ENCODE data around the gene RBM45. TPM values are rescaled to one million over a fixed set of nuclear protein-coding genes. Genes with fewer than 3 reads are reported as not detected.

RBM45 gene
- total and polyA plus RNA-seq, 12 donors = 5.2 to 27.8 (median 12.3) TPM

GRCh38 chr2:178068823-178069454, 43.3 kb upstream of the RBM45 start:
- whole genome bisulfite sequencing, 4 donors = 65 to 80% (median 67%) methylated on average over 1 of the region's 1 CpG
- Histone ChIP-seq H3K36me3 (replicated peaks in 1 of 2) (no peaks in the 10 kb centered on the region), H3K9me3 (replicated peaks in 1 of 3) (no peaks in the 10 kb centered on the region), H3K4me1 (replicated peaks in 1 of 2) (peaks cover 3 to 9% of the 10 kb centered on the region in 2 donors), H3K4me3 (no peak overlapping the region), H3K27me3 (no peaks in the 10 kb centered on the region), H3K27ac (no peak overlapping the region)
- no peak for TF ChIP-seq CTCF (IDR thresholded peaks at IDR 0.05)
- no peak for TF ChIP-seq POLR2A (IDR thresholded peaks at IDR 0.05)
- intact Hi-C loops (cut with DNase I) = no loop called here
- DNase-seq = no peak

GRCh38 chr2:178069551-178069950, 42.7 kb upstream of the RBM45 start:
- no peak for DNase-seq
- H3K36me3 ChIP-seq (replicated peaks in 1 of 2) = no peaks in the 10 kb centered on the region
- peaks cover 3 to 9% of the 10 kb centered on the region in 2 donors for H3K4me1 ChIP-seq (replicated peaks in 1 of 2)
- no peaks in the 10 kb centered on the region for H3K27me3 ChIP-seq
- intact Hi-C loops (cut with DNase I) = no loop called here
- no peaks in the 10 kb centered on the region for H3K9me3 ChIP-seq (replicated peaks in 1 of 3)
- TF ChIP-seq POLR2A (IDR thresholded peaks at IDR 0.05) (no peak), CTCF (IDR thresholded peaks at IDR 0.05) (no peak)
- H3K4me3 ChIP-seq = no peak overlapping the region
- H3K27ac ChIP-seq = no peak overlapping the region
- WGBS, 4 donors = 48 to 58% (median 55%) methylated on average over 1 of the region's 1 CpG

GRCh38 chr2:178070824-178071223, 41.4 kb upstream of the RBM45 start:
- TF ChIP-seq CTCF (IDR thresholded peaks at IDR 0.05) = no peak
- no peak for TF ChIP-seq POLR2A (IDR thresholded peaks at IDR 0.05)
- intact Hi-C loops (cut with DNase I) = no loop called here
- WGBS, 4 donors = 56 to 70% (median 67%) methylated on average over 2 of the region's 2 CpGs
- no peak overlapping the region for H3K4me3 ChIP-seq
- no peaks in the 10 kb centered on the region for H3K36me3 ChIP-seq (replicated peaks in 1 of 2)
- no peak overlapping the region for H3K27ac ChIP-seq
- peaks cover 3 to 9% of the 10 kb centered on the region in 2 donors for H3K4me1 ChIP-seq (replicated peaks in 1 of 2)
- DNase-seq = no peak
- no peaks in the 10 kb centered on the region for H3K27me3 ChIP-seq
- no peaks in the 10 kb centered on the region for H3K9me3 ChIP-seq (replicated peaks in 1 of 3)

GRCh38 chr2:178072000-178072382, 40.2 kb upstream of the RBM45 start:
- no peaks in the 10 kb centered on the region for H3K36me3 ChIP-seq (replicated peaks in 1 of 2)
- H3K4me3 ChIP-seq = no peak overlapping the region
- DNase-seq = no peak
- H3K9me3 ChIP-seq (replicated peaks in 1 of 3) = no peaks in the 10 kb centered on the region
- no peak for TF ChIP-seq POLR2A (IDR thresholded peaks at IDR 0.05)
- no peak for TF ChIP-seq CTCF (IDR thresholded peaks at IDR 0.05)
- intact Hi-C loops (cut with DNase I) = no loop called here
- no peaks in the 10 kb centered on the region for H3K27me3 ChIP-seq
- H3K4me1 ChIP-seq (replicated peaks in 1 of 2) = peaks cover 3 to 9% of the 10 kb centered on the region in 2 donors
- H3K27ac ChIP-seq = no peak overlapping the region
- 78 to 90% (median 80%) methylated on average over 9 to 11 of the region's 11 CpGs for WGBS, 4 donors

Measured in adrenal gland (tissue), 12 donors.